CD14-positive monocyte (primary cell): ENCODE measurements around the gene PTPRR. TPM values are rescaled to one million over a fixed set of nuclear protein-coding genes. Genes with fewer than 3 reads are reported as not detected.

ENCODE experiments used
- DNase-seq, 3 donors: peaks; one replicate each; pipeline ENCODE4 v3.0.0-alpha.2; 2011 to 2022
- H2AFZ ChIP-seq: 2 replicates; pipeline ENCODE4 v1.6.0; 2012; ENCODE audit warnings: mild to moderate bottlenecking, low read depth, low read length, inconsistent platforms; ENCODE audit not compliant: insufficient read depth, poor library complexity, severe bottlenecking
- H3K27ac ChIP-seq, 2 donors: 1 replicate in 1 of 2; 2 replicates in 1 of 2; pipeline ENCODE4 v1.5.1; 2012 to 2013; ENCODE audit warnings: low read length in 2 of 2, control low read depth in 1 of 2, inconsistent platforms in 1 of 2, low read depth in 1 of 2, mild to moderate bottlenecking in 1 of 2
- H3K27me3 ChIP-seq, 2 donors: one replicate each; pipeline versions ENCODE4 v1.6.0 to v1.6.1; 2011 to 2013; ENCODE audit warnings: low read length in 2 of 2; ENCODE audit not compliant: control insufficient read depth in 2 of 2, insufficient read depth in 2 of 2
- H3K36me3 ChIP-seq, 2 donors: replicated peaks in 1 of 2; 1 replicate in 1 of 2; 2 replicates in 1 of 2; pipeline versions ENCODE4 v1.5.1 to v1.6.1; 2012 to 2013; ENCODE audit warnings: low read length in 2 of 2, control low read depth in 1 of 2, inconsistent platforms in 1 of 2, mild to moderate bottlenecking in 1 of 2; ENCODE audit not compliant: insufficient read depth in 2 of 2, control insufficient read depth in 1 of 2
- H3K4me1 ChIP-seq, 2 donors: 1 replicate in 1 of 2; 2 replicates in 1 of 2; pipeline versions ENCODE4 v1.5.1 to v1.6.1; 2012 to 2013; ENCODE audit warnings: low read length in 2 of 2, control low read depth in 1 of 2, inconsistent platforms in 1 of 2, mild to moderate bottlenecking in 1 of 2, moderate library complexity in 1 of 2; ENCODE audit not compliant: insufficient read depth in 2 of 2, control insufficient read depth in 1 of 2
- H3K4me2 ChIP-seq: replicated peaks from 2 replicates; pipeline ENCODE3; 2012; ENCODE audit warnings: low read length, moderate library complexity, mild to moderate bottlenecking; ENCODE audit not compliant: poor library complexity, severe bottlenecking; ENCODE audit errors: extremely low read depth
- H3K4me3 ChIP-seq, 3 experiments: fragments of 200-600 bp in 1 of 3; sonication (generic) in 1 of 3; replicated peaks in 1 of 3; 1 replicate in 2 of 3; 2 replicates in 1 of 3; pipeline ENCODE4 v1.5.1; 2011 to 2013; ENCODE audit warnings: low read length in 3 of 3, mild to moderate bottlenecking in 3 of 3, control low read depth in 2 of 3, low read depth in 2 of 3, inconsistent platforms in 1 of 3, moderate library complexity in 1 of 3
- H3K79me2 ChIP-seq: 2 replicates; pipeline ENCODE4 v1.6.0; 2012; ENCODE audit warnings: mild to moderate bottlenecking, control low read depth, inconsistent platforms, low read length, moderate library complexity; ENCODE audit not compliant: insufficient read depth
- H3K9ac ChIP-seq: 2 replicates; pipeline ENCODE4 v1.6.0; 2017; ENCODE audit warnings: low read length, mild to moderate bottlenecking; ENCODE audit not compliant: insufficient read depth, poor library complexity, severe bottlenecking
- H3K9me3 ChIP-seq, 2 donors: replicated peaks in 1 of 2; 1 replicate in 1 of 2; 2 replicates in 1 of 2; pipeline versions ENCODE4 v1.5.1 to v1.6.1; 2012 to 2013; ENCODE audit warnings: low read length in 2 of 2, control low read depth in 1 of 2; ENCODE audit not compliant: control insufficient read depth in 1 of 2, insufficient read depth in 1 of 2
- H4K20me1 ChIP-seq: 2 replicates; pipeline ENCODE4 v1.6.0; 2012; ENCODE audit warnings: mild to moderate bottlenecking, low read length, control low read depth, moderate library complexity; ENCODE audit not compliant: insufficient read depth
- H3K27ac Mint-ChIP-seq, 7 donors: one replicate each; pipeline ENCODE4 v1.8.0; 2020; ENCODE audit warnings: mild to moderate bottlenecking in 7 of 7, mixed read lengths in 7 of 7, moderate library complexity in 6 of 7, inconsistent platforms in 2 of 7
- H3K27me3 Mint-ChIP-seq, 3 donors: one replicate each; pipeline ENCODE4 v1.8.0; 2021 to 2022; ENCODE audit warnings: low read depth in 3 of 3, mild to moderate bottlenecking in 3 of 3, mixed read lengths in 3 of 3, moderate library complexity in 3 of 3, inconsistent platforms in 1 of 3
- H3K36me3 Mint-ChIP-seq, 2 donors: one replicate each; pipeline ENCODE4 v1.8.0; 2020; ENCODE audit warnings: mixed read lengths in 2 of 2, inconsistent platforms in 1 of 2, mild to moderate bottlenecking in 1 of 2
- H3K4me1 Mint-ChIP-seq: one replicate; pipeline ENCODE4 v1.8.0; 2020; ENCODE audit warnings: mild to moderate bottlenecking, mixed read lengths
- H3K4me3 Mint-ChIP-seq, 2 donors: one replicate each; pipeline ENCODE4 v1.8.0; 2020; ENCODE audit warnings: mild to moderate bottlenecking in 2 of 2, mixed read lengths in 2 of 2, moderate library complexity in 1 of 2
- H3K9me3 Mint-ChIP-seq, 7 donors: one replicate each; pipeline ENCODE4 v1.8.0; 2020 to 2022; ENCODE audit warnings: mixed read lengths in 7 of 7, mild to moderate bottlenecking in 6 of 7, moderate library complexity in 6 of 7, inconsistent platforms in 2 of 7
- WGBS: methylation state at CpG from one replicate; pipeline ENCODE4 v1.1.5; 2013; ENCODE audit warnings: missing lambda C conversion rate; ENCODE audit not compliant: insufficient coverage; 5-methylcytosine and 5-hydroxymethylcytosine counted together
- intact Hi-C, 2 donors: fragments of 100-400 bp; cut with micrococcal nuclease; formaldehyde crosslinking; loops; one replicate each; pipeline versions ENCODE4 v1.15.0 to v1.15.1; 2023
- polyA plus RNA-seq, 3 donors: library from polyadenylated mRNA; depleted of rRNA in 1 of 3; unstranded in 2 of 3; stranded (reverse) in 1 of 3; fragments of 300-500 nt in 2 of 3; fragments of >200 nt in 1 of 3; fragmentation: Illumina TruSeq in 2 of 3; gene quantifications; 1 replicate in 2 of 3; 2 replicates in 1 of 3; pipeline ENCODE4 v1.2.3, GENCODE V29; 2012 to 2021
- TF ChIP-seq, protein P1 (sequence below): fragments of 200-600 bp; IDR thresholded peaks from one replicate; pipeline ENCODE4 v1.8.0; 2022; ENCODE audit warnings: antibody characterized with exemption, mild to moderate bottlenecking

Gene PTPRR
- polyA plus RNA-seq, 3 donors: not detected

DNA sequence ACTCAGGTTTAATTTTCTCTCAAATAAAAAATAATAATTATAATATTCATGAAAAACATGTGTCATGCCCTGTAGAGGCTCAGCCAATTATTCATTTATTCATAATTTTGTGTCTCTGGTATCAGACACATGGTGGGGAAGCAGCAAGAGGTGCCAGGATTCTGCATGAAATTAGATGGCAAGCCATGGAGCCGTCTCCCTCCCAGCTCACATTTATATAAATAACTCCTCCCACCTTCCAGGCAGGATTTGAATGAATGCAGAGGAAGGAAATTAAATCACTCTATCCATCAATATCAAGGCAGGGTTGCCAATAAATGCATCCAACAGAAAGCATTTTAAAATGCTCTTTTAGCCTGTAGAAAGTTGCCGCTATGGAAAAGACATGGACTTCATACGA is 98.1 kb downstream of the PTPRR start:
- Histone ChIP-seq H3K9me3 (peaks cover 4 to 5% of the 10 kb centered on the region in 2 donors), H3K36me3 (no peaks in the 10 kb centered on the region), H3K27ac (no peak overlapping the region), H4K20me1 (no peaks in the 10 kb centered on the region), H3K79me2 (no peaks in the 10 kb centered on the region), H3K4me2 (no peak overlapping the region), H3K4me1 (no peaks in the 10 kb centered on the region), H3K27me3 (no peaks in the 10 kb centered on the region), H3K9ac (no peak overlapping the region), H3K4me3 (no peak overlapping the region), H2AFZ (no peak overlapping the region)
- TF ChIP-seq, protein P1, sequence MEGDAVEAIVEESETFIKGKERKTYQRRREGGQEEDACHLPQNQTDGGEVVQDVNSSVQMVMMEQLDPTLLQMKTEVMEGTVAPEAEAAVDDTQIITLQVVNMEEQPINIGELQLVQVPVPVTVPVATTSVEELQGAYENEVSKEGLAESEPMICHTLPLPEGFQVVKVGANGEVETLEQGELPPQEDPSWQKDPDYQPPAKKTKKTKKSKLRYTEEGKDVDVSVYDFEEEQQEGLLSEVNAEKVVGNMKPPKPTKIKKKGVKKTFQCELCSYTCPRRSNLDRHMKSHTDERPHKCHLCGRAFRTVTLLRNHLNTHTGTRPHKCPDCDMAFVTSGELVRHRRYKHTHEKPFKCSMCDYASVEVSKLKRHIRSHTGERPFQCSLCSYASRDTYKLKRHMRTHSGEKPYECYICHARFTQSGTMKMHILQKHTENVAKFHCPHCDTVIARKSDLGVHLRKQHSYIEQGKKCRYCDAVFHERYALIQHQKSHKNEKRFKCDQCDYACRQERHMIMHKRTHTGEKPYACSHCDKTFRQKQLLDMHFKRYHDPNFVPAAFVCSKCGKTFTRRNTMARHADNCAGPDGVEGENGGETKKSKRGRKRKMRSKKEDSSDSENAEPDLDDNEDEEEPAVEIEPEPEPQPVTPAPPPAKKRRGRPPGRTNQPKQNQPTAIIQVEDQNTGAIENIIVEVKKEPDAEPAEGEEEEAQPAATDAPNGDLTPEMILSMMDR: no peak
- no peak for DNase-seq
- no peaks in the 10 kb centered on the region for H3K36me3 Mint-ChIP-seq
- H3K27ac Mint-ChIP-seq: no peak overlapping the region
- no peaks in the 10 kb centered on the region for H3K4me1 Mint-ChIP-seq
- peaks cover 6 to 13% (median 9%) of the 10 kb centered on the region in 7 donors for H3K9me3 Mint-ChIP-seq
- intact Hi-C loops: no loop called here
- no CpG with 5 or more reads among the region's 3 CpGs for WGBS
- H3K27me3 Mint-ChIP-seq: peaks cover 0 to 2% (median under 1%) of the 10 kb centered on the region in 3 donors
- no peak overlapping the region for H3K4me3 Mint-ChIP-seq

DNA sequence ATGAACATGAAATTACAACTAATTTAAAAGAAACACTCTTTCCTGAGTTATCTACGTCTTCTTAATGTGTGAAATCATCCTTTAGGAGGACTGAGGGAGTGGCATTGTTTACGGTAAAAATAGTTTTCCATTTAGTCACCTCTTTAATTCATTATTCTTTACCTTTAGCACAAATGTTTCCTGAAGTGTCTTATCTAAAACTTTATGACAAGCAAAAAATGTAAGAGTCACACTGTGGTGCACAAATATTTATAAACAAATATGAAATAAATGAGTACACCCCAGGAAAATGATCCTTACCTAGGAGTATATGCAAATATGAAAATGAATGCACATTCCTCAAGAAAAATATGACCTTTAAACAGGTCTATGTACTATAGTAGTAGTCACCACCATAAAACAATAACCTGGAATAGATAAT is 104.6 kb downstream of the PTPRR start:
- Histone ChIP-seq H3K36me3 (no peaks in the 10 kb centered on the region), H3K27me3 (no peaks in the 10 kb centered on the region), H3K9me3 (peaks cover 4 to 5% of the 10 kb centered on the region in 2 donors), H3K4me3 (no peak overlapping the region), H4K20me1 (no peaks in the 10 kb centered on the region), H3K27ac (no peak overlapping the region), H3K9ac (no peak overlapping the region), H3K79me2 (no peaks in the 10 kb centered on the region), H2AFZ (no peak overlapping the region), H3K4me1 (no peaks in the 10 kb centered on the region), H3K4me2 (no peak overlapping the region)
- no CpG with 5 or more reads among the region's 2 CpGs for WGBS
- TF ChIP-seq, protein P1: no peak
- Mint-ChIP-seq H3K9me3 (peaks cover 0 to 14% (median 5%) of the 10 kb centered on the region in 7 donors), H3K4me3 (no peak overlapping the region), H3K27me3 (no peaks in the 10 kb centered on the region), H3K27ac (no peak overlapping the region), H3K4me1 (no peaks in the 10 kb centered on the region), H3K36me3 (no peaks in the 10 kb centered on the region)
- intact Hi-C loops: no loop called here
- DNase-seq: no peak
